ENCODE results near the gene EDDM3A. TPM values are rescaled to one million over a fixed set of nuclear protein-coding genes. Genes with fewer than 3 reads are reported as not detected.

EDDM3A gene
- total RNA-seq, 2 donors from 2014 or later, result not detected

Other genes with a start within 250 kb of the EDDM3A start
- under 1 TPM; 0.43 to 0.71 TPM for gene RNASE10, start 240.3 kb upstream of the EDDM3A start, total RNA-seq
- gene RNASE9, start 184.8 kb upstream of the EDDM3A start, total RNA-seq, result not detected
- gene RNASE11, start 157.9 kb upstream of the EDDM3A start, total RNA-seq, result not detected
- gene RNASE12, start 154.5 kb upstream of the EDDM3A start, total RNA-seq, result not detected
- gene OR6S1, start 104.2 kb upstream of the EDDM3A start, total RNA-seq, result not detected
- gene RNASE4, start 61.3 kb upstream of the EDDM3A start, total RNA-seq, result under 1 TPM; 0.23 to 0.60 TPM
- gene ANG, start 57.1 kb upstream of the EDDM3A start, total RNA-seq, result 1 to 10 TPM in 1 of 2 donors, under 1 TPM in 1; 0.48 to 4.1 TPM
- not detected for gene EDDM3B, start 22.5 kb downstream of the EDDM3A start, total RNA-seq
- under 1 TPM; 0.39 to 0.66 TPM for gene RNASE6, start 35.4 kb downstream of the EDDM3A start, total RNA-seq
- not detected for gene RNASE1, start 57.0 kb downstream of the EDDM3A start, total RNA-seq
- gene RNASE3, start 145.5 kb downstream of the EDDM3A start, total RNA-seq, result not detected
- gene RNASE2, start 209.6 kb downstream of the EDDM3A start, total RNA-seq, result not detected
- 100 to 1,000 TPM; 105 to 142 TPM for gene METTL17, start 244.1 kb downstream of the EDDM3A start, total RNA-seq

Data from activated naive CD4-positive, alpha-beta T cell treated with anti-CD3 and anti-CD28 coated beads, Interleukin-2, amount 50 U/mL, for 72 hours (primary cell).